SK-N-SH treated with all-trans-retinoic acid at 6 μM for 48 hours (cell line): Measurements from ENCODE around the gene TMEM182.

Source experiments
- ISL1 ChIP-seq: fragments of 250-450 bp; sonication (Bioruptor Pico); IDR thresholded peaks from 2 replicates; pipeline ENCODE4 v2.1.2; 2022; ENCODE audit warnings: mild to moderate bottlenecking, moderate library complexity
- TCF4 ChIP-seq: fragments of 250-450 bp; sonication (Bioruptor Pico); IDR thresholded peaks from 2 replicates; pipeline ENCODE4 v1.8.0; 2021; ENCODE audit warnings: mild to moderate bottlenecking, moderate library complexity, borderline replicate concordance
- ZNF70 ChIP-seq: fragments of 450-650 bp; formaldehyde crosslinking; IDR thresholded peaks from 2 replicates; pipeline ENCODE4 v1.5.0; 2020; ENCODE audit warnings: mild to moderate bottlenecking, moderate library complexity

- no peak for TF ChIP-seq ZNF70
- no peak for TF ChIP-seq ISL1 (CRISPR knock-in tag)
- no peak for TF ChIP-seq TCF4 (CRISPR knock-in tag)
Measured at GRCh38 chr2:102726128-102727087, 35.4 kb upstream of the TMEM182 start.
